Measurements from ENCODE around the gene EFNA1. TPM values are rescaled to one million over a fixed set of nuclear protein-coding genes. Genes with fewer than 3 reads are reported as not detected.

Gene EFNA1
- total and polyA plus RNA-seq, 2 of the 13 experiments (the other 11 are each of a cell fraction or from before 2014, with no cell fraction given): 81.8 to 874 TPM

GRCh38 chr1:155127105-155127966 lies at the start of gene EFNA1 (continued):
- TF ChIP-seq, protein P1, sequence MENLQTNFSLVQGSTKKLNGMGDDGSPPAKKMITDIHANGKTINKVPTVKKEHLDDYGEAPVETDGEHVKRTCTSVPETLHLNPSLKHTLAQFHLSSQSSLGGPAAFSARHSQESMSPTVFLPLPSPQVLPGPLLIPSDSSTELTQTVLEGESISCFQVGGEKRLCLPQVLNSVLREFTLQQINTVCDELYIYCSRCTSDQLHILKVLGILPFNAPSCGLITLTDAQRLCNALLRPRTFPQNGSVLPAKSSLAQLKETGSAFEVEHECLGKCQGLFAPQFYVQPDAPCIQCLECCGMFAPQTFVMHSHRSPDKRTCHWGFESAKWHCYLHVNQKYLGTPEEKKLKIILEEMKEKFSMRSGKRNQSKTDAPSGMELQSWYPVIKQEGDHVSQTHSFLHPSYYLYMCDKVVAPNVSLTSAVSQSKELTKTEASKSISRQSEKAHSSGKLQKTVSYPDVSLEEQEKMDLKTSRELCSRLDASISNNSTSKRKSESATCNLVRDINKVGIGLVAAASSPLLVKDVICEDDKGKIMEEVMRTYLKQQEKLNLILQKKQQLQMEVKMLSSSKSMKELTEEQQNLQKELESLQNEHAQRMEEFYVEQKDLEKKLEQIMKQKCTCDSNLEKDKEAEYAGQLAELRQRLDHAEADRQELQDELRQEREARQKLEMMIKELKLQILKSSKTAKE (CRISPR knock-in tag; IDR thresholded peaks at IDR 0.05; ENCODE audit: borderline replicate concordance): peak; percentile 96
- TF ChIP-seq HMGA1 (CRISPR knock-in tag; conservative IDR thresholded peaks at IDR 0.05) (no peak), ZNF841 (CRISPR knock-in tag; IDR thresholded peaks at IDR 0.05; ENCODE audit: borderline replicate concordance) (peak; percentile 89; the same call in 1 of the 2 replicates), ZFAT (CRISPR knock-in tag; conservative IDR thresholded peaks at IDR 0.05) (no peak), MTA3 (CRISPR knock-in tag; IDR thresholded peaks at IDR 0.05) (no peak), ZNF296 (CRISPR knock-in tag; conservative IDR thresholded peaks at IDR 0.05) (peak; percentile 48; the same call in 1 of the 2 replicates), ZFYVE20 (CRISPR knock-in tag; IDR thresholded peaks at IDR 0.05; ENCODE audit: borderline replicate concordance, low read depth) (no peak), NFAT5 (CRISPR knock-in tag; IDR thresholded peaks at IDR 0.05) (no peak), THAP9 (CRISPR knock-in tag; IDR thresholded peaks at IDR 0.05; ENCODE audit: borderline replicate concordance) (no peak)
- TF ChIP-seq, protein P2, sequence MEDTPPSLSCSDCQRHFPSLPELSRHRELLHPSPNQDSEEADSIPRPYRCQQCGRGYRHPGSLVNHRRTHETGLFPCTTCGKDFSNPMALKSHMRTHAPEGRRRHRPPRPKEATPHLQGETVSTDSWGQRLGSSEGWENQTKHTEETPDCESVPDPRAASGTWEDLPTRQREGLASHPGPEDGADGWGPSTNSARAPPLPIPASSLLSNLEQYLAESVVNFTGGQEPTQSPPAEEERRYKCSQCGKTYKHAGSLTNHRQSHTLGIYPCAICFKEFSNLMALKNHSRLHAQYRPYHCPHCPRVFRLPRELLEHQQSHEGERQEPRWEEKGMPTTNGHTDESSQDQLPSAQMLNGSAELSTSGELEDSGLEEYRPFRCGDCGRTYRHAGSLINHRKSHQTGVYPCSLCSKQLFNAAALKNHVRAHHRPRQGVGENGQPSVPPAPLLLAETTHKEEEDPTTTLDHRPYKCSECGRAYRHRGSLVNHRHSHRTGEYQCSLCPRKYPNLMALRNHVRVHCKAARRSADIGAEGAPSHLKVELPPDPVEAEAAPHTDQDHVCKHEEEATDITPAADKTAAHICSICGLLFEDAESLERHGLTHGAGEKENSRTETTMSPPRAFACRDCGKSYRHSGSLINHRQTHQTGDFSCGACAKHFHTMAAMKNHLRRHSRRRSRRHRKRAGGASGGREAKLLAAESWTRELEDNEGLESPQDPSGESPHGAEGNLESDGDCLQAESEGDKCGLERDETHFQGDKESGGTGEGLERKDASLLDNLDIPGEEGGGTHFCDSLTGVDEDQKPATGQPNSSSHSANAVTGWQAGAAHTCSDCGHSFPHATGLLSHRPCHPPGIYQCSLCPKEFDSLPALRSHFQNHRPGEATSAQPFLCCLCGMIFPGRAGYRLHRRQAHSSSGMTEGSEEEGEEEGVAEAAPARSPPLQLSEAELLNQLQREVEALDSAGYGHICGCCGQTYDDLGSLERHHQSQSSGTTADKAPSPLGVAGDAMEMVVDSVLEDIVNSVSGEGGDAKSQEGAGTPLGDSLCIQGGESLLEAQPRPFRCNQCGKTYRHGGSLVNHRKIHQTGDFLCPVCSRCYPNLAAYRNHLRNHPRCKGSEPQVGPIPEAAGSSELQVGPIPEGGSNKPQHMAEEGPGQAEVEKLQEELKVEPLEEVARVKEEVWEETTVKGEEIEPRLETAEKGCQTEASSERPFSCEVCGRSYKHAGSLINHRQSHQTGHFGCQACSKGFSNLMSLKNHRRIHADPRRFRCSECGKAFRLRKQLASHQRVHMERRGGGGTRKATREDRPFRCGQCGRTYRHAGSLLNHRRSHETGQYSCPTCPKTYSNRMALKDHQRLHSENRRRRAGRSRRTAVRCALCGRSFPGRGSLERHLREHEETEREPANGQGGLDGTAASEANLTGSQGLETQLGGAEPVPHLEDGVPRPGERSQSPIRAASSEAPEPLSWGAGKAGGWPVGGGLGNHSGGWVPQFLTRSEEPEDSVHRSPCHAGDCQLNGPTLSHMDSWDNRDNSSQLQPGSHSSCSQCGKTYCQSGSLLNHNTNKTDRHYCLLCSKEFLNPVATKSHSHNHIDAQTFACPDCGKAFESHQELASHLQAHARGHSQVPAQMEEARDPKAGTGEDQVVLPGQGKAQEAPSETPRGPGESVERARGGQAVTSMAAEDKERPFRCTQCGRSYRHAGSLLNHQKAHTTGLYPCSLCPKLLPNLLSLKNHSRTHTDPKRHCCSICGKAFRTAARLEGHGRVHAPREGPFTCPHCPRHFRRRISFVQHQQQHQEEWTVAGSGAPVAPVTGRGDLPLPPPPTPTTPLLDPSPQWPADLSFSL (CRISPR knock-in tag; IDR thresholded peaks at IDR 0.05): peak; percentile 97

Measured in HepG2 (cell line).